Endothelial cell of umbilical vein (primary cell): ENCODE results near the gene PDE7B. TPM values are rescaled to one million over a fixed set of nuclear protein-coding genes. Genes with fewer than 3 reads are reported as not detected.

Experiments
- BruUV-seq: library from RNA; stranded (reverse); fragments of 400-500 nt; replicated peaks from 2 replicates; lab custom pipeline; 2021; lab: Mats Ljungman, UMichigan
- CTCF ChIA-PET: fragments of 300-600, 350-600 bp; sonication (Branson Sonifier 250); formaldehyde crosslinking; loops from one replicate; lab custom pipeline; 2021; ENCODE audit warnings: antibody characterized with exemption, inconsistent platforms; lab: Charles Lee
- POLR2A ChIA-PET: fragments of 300-600, 350-600 bp; sonication (Branson Sonifier 250); formaldehyde crosslinking; loops from one replicate; lab custom pipeline; 2021; ENCODE audit warnings: antibody characterized with exemption, inconsistent platforms; lab: Charles Lee
- DNase-seq: peaks from one replicate; pipeline ENCODE4 v3.0.0-alpha.2; 2011; ENCODE audit warnings: low read depth, low spot score
- FAIRE-seq: peaks from 2 replicates; lab custom pipeline; 2011; peaks lifted over from hg19 to GRCh38; lab: Jason Lieb, UNC
- H2AFZ ChIP-seq: 2 replicates; pipeline ENCODE4 v1.6.0; 2012; ENCODE audit warnings: low read depth, low read length, control low read depth, inconsistent platforms
- H3K27ac ChIP-seq: 2 replicates; pipeline ENCODE4 v1.5.1; 2011; ENCODE audit warnings: low read depth, mild to moderate bottlenecking, control low read depth, low read length, moderate library complexity; ENCODE audit not compliant: insufficient read depth
- H3K27me3 ChIP-seq, 2 experiments: 2 replicates each; pipeline versions ENCODE4 v1.6.0 to v1.6.1; 2011; ENCODE audit warnings: low read length in 2 of 2, mixed read lengths in 1 of 2; ENCODE audit not compliant: control insufficient read depth in 2 of 2, insufficient read depth in 2 of 2
- H3K36me3 ChIP-seq, 2 experiments: 2 replicates in 1 of 2; 3 replicates in 1 of 2; pipeline ENCODE4 v1.5.1; 2011; ENCODE audit warnings: low read length in 2 of 2, mild to moderate bottlenecking in 1 of 2, moderate library complexity in 1 of 2; ENCODE audit not compliant: control insufficient read depth in 2 of 2, insufficient read depth in 2 of 2; ENCODE audit errors: extremely low read depth in 1 of 2
- H3K4me1 ChIP-seq: 3 replicates; pipeline ENCODE4 v1.5.1; 2011; ENCODE audit warnings: mild to moderate bottlenecking, low read length; ENCODE audit not compliant: control insufficient read depth, insufficient read depth; ENCODE audit errors: extremely low read depth
- H3K4me2 ChIP-seq: 2 replicates; pipeline ENCODE4 v1.6.1; 2011; ENCODE audit warnings: low read length, control low read depth, mixed read lengths; ENCODE audit not compliant: insufficient read depth
- H3K4me3 ChIP-seq, 3 experiments: fragments of 200-600 bp in 1 of 3; sonication (generic), shearing (Covaris generic) in 1 of 3; replicated peaks in 1 of 3; 2 replicates each; pipeline ENCODE4 v1.5.1; 2011 to 2016; ENCODE audit warnings: control low read depth in 3 of 3, low read length in 3 of 3, mild to moderate bottlenecking in 2 of 3, inconsistent platforms in 1 of 3, low read depth in 1 of 3, moderate library complexity in 1 of 3; ENCODE audit not compliant: insufficient read depth in 1 of 3
- H3K79me2 ChIP-seq: 2 replicates; pipeline ENCODE4 v1.6.0; 2012; ENCODE audit warnings: low read length, inconsistent platforms; ENCODE audit not compliant: control insufficient read depth, insufficient read depth
- H3K9ac ChIP-seq: replicated peaks from 2 replicates; pipeline ENCODE3; 2011; ENCODE audit warnings: low read length, control low read depth; ENCODE audit not compliant: insufficient read depth; ENCODE audit errors: extremely low read depth
- H3K9me1 ChIP-seq: replicated peaks from 3 replicates; pipeline ENCODE4 v1.6.0; 2011; ENCODE audit warnings: mild to moderate bottlenecking, low read length; ENCODE audit not compliant: control insufficient read depth, insufficient read depth; ENCODE audit errors: extremely low read depth
- H3K9me3 ChIP-seq: replicated peaks from 2 replicates; pipeline ENCODE4 v1.5.1; 2012; ENCODE audit warnings: low read length, inconsistent platforms; ENCODE audit not compliant: control insufficient read depth, insufficient read depth
- H4K20me1 ChIP-seq: replicated peaks from 2 replicates; pipeline ENCODE3; 2011; ENCODE audit warnings: mild to moderate bottlenecking, low read length; ENCODE audit not compliant: control insufficient read depth, insufficient read depth; ENCODE audit errors: extremely low read depth
- CTCF ChIP-seq, 2 donors: IDR thresholded peaks; 1 replicate in 1 of 2; 2 replicates in 1 of 2; pipeline ENCODE4 v1.5.1; 2011; ENCODE audit warnings: low read length in 2 of 2, mild to moderate bottlenecking in 2 of 2, moderate library complexity in 2 of 2, control low read depth in 1 of 2, inconsistent platforms in 1 of 2, low read depth in 1 of 2; ENCODE audit not compliant: insufficient read depth in 1 of 2; ENCODE audit errors: extremely low read depth in 1 of 2
- FOS ChIP-seq: IDR thresholded peaks from 2 replicates; pipeline ENCODE4 v1.6.1; 2011; ENCODE audit warnings: mild to moderate bottlenecking, low read length, moderate library complexity, borderline replicate concordance; ENCODE audit not compliant: insufficient read depth
- GATA2 ChIP-seq: IDR thresholded peaks from 2 replicates; pipeline ENCODE4 v1.7.0; 2011; ENCODE audit warnings: low read depth, mild to moderate bottlenecking, moderate library complexity, mixed read lengths, low read length; ENCODE audit not compliant: insufficient read length, insufficient read depth
- JUN ChIP-seq: IDR thresholded peaks from 2 replicates; pipeline ENCODE4 v1.6.1; 2011; ENCODE audit warnings: borderline replicate concordance, low read depth; ENCODE audit not compliant: insufficient read length, insufficient read depth
- MAX ChIP-seq: IDR thresholded peaks from 2 replicates; pipeline ENCODE4 v1.6.1; 2011; ENCODE audit not compliant: insufficient read depth, insufficient read length
- MYC ChIP-seq: IDR thresholded peaks from one replicate; pipeline ENCODE4 v1.6.1; 2011; ENCODE audit warnings: mild to moderate bottlenecking, low read depth, low read length
- POLR2A ChIP-seq: IDR thresholded peaks from 2 replicates; pipeline ENCODE4 v1.6.1; 2012; ENCODE audit warnings: low read depth, mild to moderate bottlenecking, control low read depth, low read length
- POLR2AphosphoS5 ChIP-seq: IDR thresholded peaks from 2 replicates; pipeline ENCODE4 v1.6.1; 2012; ENCODE audit warnings: low read depth, mild to moderate bottlenecking, control low read depth, low read length, moderate library complexity; ENCODE audit not compliant: insufficient read depth
- dilution Hi-C: fragments of 300-500 bp; cut with MboI; formaldehyde crosslinking; loops from one replicate; pipeline ENCODE4 v1.15.0; 2019; ENCODE audit warnings: low sequenced_read_pairs; ENCODE audit not compliant: extremely low pct_ligation_motif_present
- intact Hi-C: fragments of 100-400 bp; cut with micrococcal nuclease; formaldehyde crosslinking; loops from one replicate; pipeline ENCODE4 v1.10.0; 2022
- polyA plus RNA-seq, 4 experiments: library from polyadenylated mRNA; depleted of rRNA in 3 of 4; stranded (reverse) in 3 of 4; unstranded in 1 of 4; fragments of >200 nt; gene quantifications; 2 replicates each; pipeline versions ENCODE4 v1.2.1 to v1.2.3, GENCODE V29; 2011 to 2012; ENCODE audit warnings: missing spikeins in 1 of 4
- total RNA-seq: library from RNA; stranded (reverse); gene quantifications from 2 replicates; pipeline ENCODE4 v1.2.3, GENCODE V29; 2021

Gene PDE7B
- total and polyA plus RNA-seq, 2 donors (not counting 3 experiments of a cell fraction or from before 2014, with no cell fraction given) = 20.6 to 25.1 TPM

- H3K9me1 ChIP-seq = no peaks in the 10 kb centered on the region
- dilution Hi-C loops (no loop called here), intact Hi-C loops (loop anchor here (1.0 kb wide), 3 partner anchors 40 to 72 kb away; no protein-coding TSS in a partner anchor)
- no peaks in the 10 kb centered on the region for H3K27me3 ChIP-seq
- no peaks in the 10 kb centered on the region for H3K79me2 ChIP-seq
- BruUV-seq = TSS peak; percentile 86
- H3K9ac ChIP-seq = peak overlapping the region; percentile 50
- H3K4me2 ChIP-seq = peak overlapping the region; percentile 67
- DNase-seq (peak; percentile 82), FAIRE-seq (peak; percentile 37)
- H3K9me3 ChIP-seq = no peaks in the 10 kb centered on the region
- no peaks in the 10 kb centered on the region for H3K36me3 ChIP-seq
- ChIA-PET CTCF (no interaction called here), POLR2A (no interaction called here)
- peak overlapping the region; percentile 84 for H2AFZ ChIP-seq
- H3K27ac ChIP-seq = peak overlapping the region; percentile 82
- no peak overlapping the region for H3K4me3 ChIP-seq
- TF ChIP-seq GATA2 = peak; percentile 35
- peak; percentile 94 for TF ChIP-seq FOS
- no peak for TF ChIP-seq MYC
- TF ChIP-seq POLR2A = no peak
- no peak for TF ChIP-seq CTCF (IDR thresholded peaks at IDR 0.05; ENCODE audit: extremely low read depth in 1 of 2, insufficient read depth in 1 of 2, low read depth in 1 of 2, low read length in 2 of 2)
- no peak for TF ChIP-seq MAX
- peak; percentile 19 for TF ChIP-seq POLR2AphosphoS5
- TF ChIP-seq JUN = peak; percentile 79
- no peaks in the 10 kb centered on the region for H4K20me1 ChIP-seq
- H3K4me1 ChIP-seq = peaks cover 19% of the 10 kb centered on the region
Observed at GRCh38 chr6:135994857-135995544, 143.5 kb downstream of the PDE7B start.
